ENCODE results near the gene TRIM46. TPM values are rescaled to one million over a fixed set of nuclear protein-coding genes. Genes with fewer than 3 reads are reported as not detected.

TRIM46 gene, protein sequence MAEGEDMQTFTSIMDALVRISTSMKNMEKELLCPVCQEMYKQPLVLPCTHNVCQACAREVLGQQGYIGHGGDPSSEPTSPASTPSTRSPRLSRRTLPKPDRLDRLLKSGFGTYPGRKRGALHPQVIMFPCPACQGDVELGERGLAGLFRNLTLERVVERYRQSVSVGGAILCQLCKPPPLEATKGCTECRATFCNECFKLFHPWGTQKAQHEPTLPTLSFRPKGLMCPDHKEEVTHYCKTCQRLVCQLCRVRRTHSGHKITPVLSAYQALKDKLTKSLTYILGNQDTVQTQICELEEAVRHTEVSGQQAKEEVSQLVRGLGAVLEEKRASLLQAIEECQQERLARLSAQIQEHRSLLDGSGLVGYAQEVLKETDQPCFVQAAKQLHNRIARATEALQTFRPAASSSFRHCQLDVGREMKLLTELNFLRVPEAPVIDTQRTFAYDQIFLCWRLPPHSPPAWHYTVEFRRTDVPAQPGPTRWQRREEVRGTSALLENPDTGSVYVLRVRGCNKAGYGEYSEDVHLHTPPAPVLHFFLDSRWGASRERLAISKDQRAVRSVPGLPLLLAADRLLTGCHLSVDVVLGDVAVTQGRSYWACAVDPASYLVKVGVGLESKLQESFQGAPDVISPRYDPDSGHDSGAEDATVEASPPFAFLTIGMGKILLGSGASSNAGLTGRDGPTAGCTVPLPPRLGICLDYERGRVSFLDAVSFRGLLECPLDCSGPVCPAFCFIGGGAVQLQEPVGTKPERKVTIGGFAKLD
- 4.8 TPM for total RNA-seq

DNA sequence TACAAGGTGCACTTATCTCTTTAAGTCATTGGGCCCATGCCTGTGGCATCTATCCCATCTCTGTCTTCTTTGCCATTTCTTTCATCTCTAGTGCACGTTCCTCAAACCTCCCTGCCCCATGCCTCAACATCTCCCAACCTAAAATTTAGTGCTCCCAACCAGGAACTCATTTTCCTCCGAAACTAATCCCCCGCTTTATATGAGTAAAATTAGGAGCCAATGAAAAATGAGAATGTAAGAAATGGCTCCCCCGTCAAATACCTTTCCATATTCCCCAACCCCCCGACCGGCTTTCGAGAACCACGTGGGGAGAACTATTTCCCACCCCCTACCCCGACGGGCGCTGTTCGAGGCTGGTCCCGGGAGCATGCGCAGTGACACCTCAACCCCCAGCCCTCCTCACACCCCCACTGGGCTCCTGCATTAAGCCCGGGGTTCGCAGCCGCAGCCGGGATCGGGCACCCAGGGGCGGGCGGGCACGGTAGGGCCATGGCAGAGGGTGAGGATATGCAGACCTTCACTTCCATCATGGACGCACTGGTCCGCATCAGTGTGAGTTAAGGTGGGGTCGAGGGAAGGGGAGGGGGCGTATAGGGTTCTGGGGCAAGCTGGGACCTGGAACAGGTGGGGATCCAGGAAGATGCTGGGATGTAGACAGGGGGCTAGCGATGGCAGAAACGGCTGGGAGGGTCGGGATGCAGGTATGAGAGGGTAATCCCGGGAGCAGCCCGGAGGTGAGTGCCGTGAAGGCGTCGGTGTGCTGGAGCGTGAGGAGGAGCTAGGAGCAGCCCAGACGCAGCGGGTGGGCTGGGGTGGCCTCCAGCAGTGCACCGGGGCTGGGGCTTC, at the start of gene TRIM46:
TSS of gene TRIM46 (plus strand) at position 372 of the 846 bp plus-strand sequence. CDS start at position 490, 118 bp downstream.
- peak; percentile 7 for ATAC-seq
- intact Hi-C loops (cut with DNase I) = loop anchor here (5.0 to 10.0 kb wide), 2 partner anchors 49 to 196 kb away; partner anchors contain the start of gene EFNA1
- DNase-seq (ENCODE audit: low spot score) = peak; percentile 74

DNA sequence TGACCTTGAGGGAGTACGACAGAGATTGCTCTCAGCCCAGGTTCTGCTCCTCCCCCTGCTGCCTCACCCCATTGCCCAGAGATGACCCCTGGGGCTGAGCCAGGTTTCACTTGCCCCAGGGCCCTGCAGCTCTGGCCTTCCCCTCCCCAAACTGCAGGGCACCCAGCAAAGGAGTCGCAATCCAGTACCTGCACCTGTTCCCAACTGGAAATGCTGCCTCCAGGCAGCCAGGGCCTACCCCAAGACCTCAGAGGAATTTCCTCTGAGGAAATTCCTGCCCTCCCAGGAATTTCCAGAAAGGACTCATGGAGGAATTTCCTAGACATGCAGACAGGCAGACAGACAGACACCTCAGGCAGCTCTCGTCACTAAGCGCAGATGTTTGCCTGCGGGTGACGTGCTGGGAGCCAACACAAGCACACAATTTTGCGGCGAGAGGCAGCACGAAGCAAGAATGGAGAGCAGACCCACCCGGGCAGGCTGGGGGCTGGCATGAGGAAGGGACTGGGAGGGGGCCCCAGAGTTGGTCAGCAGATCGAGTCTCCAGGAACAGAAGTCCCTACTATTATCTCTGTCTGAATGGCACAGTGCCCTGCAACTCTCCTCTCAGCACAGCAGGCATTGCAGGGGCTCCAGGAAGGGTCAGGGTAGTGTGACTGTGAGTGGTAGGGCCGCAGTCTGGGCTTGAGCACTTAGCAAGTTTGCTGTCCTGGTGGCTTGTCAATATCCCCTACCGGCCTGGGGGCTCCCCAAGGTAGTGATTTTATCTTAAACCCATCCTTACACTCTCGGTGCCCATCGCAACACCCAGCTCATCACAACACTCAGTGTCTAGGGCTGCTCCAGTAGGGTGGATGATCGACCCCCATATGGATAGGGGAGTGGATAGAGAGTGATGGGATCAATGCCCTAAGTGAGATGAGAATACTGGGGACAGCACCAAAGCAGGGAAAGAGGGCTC, 48.9 kb upstream of the TRIM46 start:
- DNase-seq (ENCODE audit: low spot score) (no peak), ATAC-seq (no peak)
- intact Hi-C loops (cut with DNase I) = loop anchor here (10.0 kb wide), 1 partner anchor 50 kb away; the partner anchor contains the start of genes KRTCAP2 and TRIM46

DNA sequence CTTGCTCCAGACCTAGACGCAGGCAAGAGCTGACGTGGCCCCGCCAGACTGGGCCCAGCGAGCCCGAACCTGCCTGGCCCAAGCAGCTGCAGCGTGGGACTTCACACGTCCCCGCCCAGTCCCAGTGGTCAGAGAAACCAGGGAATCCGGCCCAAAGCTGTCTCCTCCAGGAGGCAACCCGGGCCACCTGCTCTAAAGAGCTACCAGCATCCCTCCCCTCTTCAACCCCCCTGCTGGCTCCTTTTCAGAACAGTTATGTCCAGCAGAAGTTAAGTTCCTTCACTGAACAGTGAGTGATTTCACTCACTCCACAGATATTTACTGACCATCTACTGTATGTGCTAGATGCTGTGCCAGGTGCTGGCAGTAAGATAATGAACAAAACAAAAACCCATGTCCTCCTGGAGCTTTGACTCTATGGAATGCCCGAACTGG, 48.1 kb upstream of the TRIM46 start:
- intact Hi-C loops (cut with DNase I) = loop anchor here (10.0 kb wide), 1 partner anchor 49 kb away; the partner anchor contains the start of genes KRTCAP2 and TRIM46
- DNase-seq (ENCODE audit: low spot score) = peak; percentile 61
- ATAC-seq = no peak

DNA sequence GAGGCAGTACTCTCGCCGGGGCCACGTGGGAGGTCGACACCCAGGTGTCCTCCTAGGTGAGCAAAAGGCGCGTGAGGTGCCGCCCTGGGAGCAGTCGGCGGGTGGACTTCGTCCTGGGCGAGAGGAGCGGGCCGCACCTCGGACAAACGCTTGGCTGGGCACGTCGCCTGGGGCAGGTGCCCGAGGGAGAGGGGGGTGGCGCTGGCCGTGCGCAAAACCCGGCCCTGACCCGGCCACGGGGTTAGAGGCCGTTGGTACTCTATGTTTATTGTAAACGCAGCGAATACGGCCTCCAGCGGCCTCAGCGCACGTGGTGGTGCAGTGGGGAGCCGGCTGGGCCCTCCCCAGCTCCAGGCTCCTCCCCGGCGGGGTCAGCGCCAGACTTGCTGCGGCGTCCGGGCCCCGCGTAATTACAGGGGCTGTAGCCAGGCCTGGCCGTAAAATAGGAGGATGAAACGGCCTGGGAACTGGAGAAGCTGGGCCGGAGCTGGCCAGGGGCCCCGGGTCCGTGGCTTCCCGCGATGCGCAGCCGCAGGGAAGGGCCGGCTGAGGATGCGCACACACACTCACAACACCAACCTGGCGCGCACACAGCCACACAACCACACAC, 47.6 kb upstream of the TRIM46 start:
- ATAC-seq (peak; percentile 83), DNase-seq (ENCODE audit: low spot score) (peak; percentile 85)
- intact Hi-C loops (cut with DNase I) = loop anchor here (10.0 kb wide), 1 partner anchor 49 kb away; the partner anchor contains the start of genes KRTCAP2 and TRIM46

DNA sequence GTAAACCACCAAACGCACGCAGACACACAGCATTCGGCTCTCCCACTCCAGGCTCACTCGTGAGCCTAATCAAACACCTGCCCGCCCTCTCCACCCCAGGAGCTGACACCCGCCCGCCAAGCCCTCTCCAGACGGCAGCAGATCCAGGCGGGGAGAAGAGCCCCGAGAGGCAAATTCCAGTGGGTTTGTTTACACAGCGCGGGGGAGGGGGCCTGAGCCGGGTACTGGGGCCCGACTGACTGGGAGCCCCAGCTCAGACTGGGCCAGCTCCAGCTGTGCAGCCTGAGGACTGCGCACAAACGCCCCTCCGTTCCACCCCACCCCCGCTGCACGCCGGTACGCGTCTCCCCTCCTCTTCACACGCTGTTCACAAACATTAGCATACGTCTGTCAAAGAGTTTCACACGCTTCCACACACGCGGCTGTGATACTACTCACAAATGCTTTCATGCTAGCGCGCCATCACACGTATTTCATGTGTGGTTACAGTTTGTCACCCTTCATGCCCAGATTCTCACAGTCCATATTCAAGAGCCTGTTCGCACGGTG, 47.0 kb upstream of the TRIM46 start:
- DNase-seq (ENCODE audit: low spot score) = peak; percentile 70
- intact Hi-C loops (cut with DNase I) = loop anchor here (10.0 kb wide), 1 partner anchor 48 kb away; the partner anchor contains the start of genes KRTCAP2 and TRIM46
- peak; percentile 45 for ATAC-seq

DNA sequence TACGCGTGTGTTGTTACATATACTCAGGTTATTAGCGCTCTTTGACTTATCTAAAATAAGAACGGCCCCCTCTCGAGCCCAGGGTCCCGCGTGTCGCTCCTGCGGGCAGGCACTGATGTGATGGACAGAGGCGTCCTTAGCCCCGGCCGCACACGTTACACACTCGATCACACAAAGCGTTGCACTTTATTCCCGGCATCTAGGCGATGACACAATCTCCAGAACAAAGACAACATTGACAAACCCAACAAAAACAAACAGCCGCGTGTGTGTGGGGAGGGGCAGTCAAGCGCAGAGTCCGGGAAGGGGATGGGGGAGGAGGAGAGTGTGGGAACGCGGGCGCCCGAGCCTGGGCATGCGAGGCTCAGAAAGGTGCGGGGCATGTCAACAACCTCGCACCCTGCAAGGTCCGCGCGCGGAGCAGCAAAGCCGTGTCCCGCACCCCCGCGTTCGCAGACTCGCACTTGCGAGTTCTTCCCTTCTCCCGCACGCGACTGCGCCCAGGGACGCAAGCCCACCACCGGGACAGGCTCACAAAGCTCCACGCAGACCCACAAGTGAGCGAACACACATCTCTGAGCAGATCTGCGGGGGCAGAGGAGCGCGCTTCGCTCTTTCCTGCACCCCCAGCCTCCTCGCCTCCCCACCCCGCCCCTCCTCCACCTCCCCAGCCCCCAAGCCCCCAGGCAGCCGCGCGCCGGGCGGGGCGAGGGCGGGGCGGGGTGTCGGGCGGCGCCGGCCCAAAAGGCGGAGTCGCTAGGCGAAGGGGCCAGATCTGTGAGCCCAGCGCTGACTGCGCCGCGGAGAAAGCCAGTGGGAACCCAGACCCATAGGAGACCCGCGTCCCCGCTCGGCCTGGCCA, 46.3 kb upstream of the TRIM46 start, which contains the start of gene EFNA1:
TSS of gene EFNA1 (plus strand) at position 772 of the 862 bp plus-strand sequence. CDS start 102 bp downstream, outside the sequence.
- intact Hi-C loops (cut with DNase I) = loop anchor here (10.0 kb wide), 1 partner anchor 47 kb away; the partner anchor contains the start of genes KRTCAP2 and TRIM46
- DNase-seq (ENCODE audit: low spot score) (peak; percentile 87), ATAC-seq (peak; percentile 67)

DNA sequence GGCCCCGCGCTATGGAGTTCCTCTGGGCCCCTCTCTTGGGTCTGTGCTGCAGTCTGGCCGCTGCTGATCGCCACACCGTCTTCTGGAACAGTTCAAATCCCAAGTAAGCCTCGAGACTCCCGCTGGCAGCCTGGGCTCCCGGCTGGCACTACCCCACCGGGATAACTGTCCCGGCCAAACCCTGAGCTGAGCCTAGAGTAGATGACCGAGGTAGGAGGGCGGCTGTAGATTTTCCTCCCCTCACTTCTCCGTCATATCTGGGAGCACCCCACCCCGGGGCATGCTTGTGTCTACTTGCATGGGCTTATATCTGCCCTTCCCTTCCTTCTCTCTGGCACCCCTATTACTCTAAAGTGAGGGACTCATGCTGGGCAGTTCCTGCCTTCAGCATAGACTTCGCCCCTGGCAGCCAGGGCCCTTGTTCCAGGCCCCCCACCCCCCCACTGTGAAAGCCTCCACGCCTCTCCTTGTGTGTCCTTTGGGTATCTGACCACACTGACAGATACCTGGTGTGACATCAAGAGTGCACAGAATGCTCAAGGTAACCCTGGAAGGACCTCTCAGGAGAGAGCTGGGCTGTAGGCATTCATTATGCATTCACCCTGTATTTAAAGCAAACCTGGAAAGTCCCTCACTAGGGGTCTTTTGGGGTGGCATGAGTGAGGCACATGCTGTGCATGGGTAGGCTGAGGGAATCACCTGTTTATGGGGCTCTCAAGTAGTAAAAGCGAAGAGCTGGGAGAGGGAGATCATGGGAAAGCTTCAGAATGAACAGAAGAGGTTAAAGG, 45.5 kb upstream of the TRIM46 start:
- ATAC-seq (no peak), DNase-seq (ENCODE audit: low spot score) (no peak)
- intact Hi-C loops (cut with DNase I) = loop anchor here (10.0 kb wide), 1 partner anchor 47 kb away; the partner anchor contains the start of genes KRTCAP2 and TRIM46

DNA sequence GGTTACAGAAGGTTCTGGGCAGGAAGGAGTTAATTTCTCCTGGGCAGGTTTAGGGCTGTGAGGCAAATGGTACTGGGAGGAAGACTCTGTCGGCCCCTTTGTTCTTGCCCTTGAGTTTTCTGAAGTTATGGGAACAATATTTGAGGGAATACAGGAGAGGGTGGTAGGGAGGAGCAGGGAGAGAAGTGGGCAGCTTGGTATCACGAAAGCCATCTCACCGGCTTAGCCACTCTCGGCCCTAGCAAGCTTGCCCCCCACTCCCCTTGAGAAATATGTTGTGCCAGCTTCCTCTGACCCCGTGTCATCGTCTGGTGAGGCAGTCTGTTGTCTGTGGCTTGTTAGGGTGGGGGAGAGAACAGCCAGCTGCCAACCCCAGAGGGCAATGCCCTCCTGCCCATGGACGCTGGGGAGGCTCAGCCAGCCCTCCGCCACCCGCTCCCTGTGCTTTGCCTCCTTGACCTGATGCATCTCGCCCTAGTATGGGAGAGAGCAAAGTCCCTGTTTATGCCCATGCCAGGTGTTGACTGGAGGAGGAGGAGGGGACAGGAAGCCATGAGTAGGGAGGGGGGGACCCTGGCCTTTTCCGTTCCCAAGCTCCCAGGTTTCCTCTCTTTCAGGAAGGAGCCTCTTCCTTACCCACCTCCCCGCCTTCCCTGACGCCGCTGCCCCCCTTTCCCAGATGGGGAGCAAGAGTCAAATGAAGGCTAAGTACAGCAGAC, 44.7 kb upstream of the TRIM46 start:
- ATAC-seq (no peak), DNase-seq (ENCODE audit: low spot score) (peak; percentile 64)
- intact Hi-C loops (cut with DNase I) = loop anchor here (10.0 kb wide), 1 partner anchor 46 kb away; the partner anchor contains the start of genes KRTCAP2 and TRIM46

DNA sequence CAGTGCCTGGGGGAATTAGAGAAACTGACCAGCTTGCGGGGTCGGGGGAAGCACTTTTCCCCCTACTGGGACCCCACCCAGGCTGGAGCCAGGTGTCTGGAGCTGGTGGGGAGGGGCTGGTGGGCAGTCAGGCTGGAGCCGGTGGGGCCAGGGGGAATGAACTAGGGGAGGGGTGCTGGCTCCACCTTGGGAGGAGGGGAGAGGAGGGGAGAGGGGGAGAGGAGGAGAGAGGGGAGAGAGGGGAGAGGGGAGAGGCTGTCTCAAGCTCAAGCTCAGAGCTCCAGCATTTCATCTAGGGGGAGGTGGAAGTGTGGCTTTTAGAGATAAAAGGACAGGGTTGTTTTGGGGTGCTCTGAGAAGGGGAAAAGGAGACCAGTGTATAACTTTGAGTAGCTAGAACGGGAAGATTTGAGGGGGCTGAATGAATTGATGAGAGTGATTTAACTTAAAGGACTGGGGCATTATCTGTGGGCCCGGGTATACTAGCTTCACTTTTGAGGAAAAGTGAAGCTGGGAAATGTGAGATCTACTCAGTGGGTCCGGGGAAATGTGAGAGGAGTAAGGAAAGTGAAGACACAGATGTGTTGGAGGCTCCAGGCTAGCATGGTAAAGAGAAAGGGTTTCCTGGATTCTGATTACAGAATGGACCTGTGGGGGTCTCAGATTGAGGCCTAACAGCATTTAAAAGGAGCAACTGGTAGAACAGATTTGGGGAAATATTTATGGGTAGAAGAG, 43.2 kb upstream of the TRIM46 start:
- ATAC-seq = no peak
- no peak for DNase-seq (ENCODE audit: low spot score)
- intact Hi-C loops (cut with DNase I) = no loop called here

DNA sequence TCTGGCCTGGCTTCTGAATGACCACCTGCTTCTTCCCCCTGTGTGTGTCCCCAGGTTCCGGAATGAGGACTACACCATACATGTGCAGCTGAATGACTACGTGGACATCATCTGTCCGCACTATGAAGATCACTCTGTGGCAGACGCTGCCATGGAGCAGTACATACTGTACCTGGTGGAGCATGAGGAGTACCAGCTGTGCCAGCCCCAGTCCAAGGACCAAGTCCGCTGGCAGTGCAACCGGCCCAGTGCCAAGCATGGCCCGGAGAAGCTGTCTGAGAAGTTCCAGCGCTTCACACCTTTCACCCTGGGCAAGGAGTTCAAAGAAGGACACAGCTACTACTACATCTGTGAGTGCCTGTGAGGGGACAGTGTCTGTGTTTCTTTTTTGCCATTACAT, 42.4 kb upstream of the TRIM46 start:
- intact Hi-C loops (cut with DNase I) = no loop called here
- DNase-seq (ENCODE audit: low spot score) (no peak), ATAC-seq (no peak)

DNA sequence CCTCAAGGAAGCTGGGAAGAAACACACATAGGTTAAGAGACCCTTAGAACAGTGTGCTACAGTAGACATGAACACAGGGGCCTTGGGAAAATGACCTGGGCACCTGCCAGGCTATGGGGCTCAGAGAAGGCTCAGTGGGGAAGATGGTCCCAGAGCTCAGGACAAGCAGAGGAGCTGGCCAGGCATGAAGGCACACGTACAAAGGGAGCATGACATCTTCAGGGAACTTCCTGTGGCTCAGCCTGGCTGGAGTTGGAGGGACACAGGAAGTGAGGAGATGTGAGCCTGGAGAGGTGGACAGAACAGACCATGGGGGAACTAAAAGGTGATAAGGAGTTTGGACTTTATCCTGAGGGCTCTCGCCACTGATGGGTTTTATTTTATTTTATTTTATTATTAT, 41.8 kb upstream of the TRIM46 start:
- no peak for DNase-seq (ENCODE audit: low spot score)
- no peak for ATAC-seq
- intact Hi-C loops (cut with DNase I) = no loop called here

DNA sequence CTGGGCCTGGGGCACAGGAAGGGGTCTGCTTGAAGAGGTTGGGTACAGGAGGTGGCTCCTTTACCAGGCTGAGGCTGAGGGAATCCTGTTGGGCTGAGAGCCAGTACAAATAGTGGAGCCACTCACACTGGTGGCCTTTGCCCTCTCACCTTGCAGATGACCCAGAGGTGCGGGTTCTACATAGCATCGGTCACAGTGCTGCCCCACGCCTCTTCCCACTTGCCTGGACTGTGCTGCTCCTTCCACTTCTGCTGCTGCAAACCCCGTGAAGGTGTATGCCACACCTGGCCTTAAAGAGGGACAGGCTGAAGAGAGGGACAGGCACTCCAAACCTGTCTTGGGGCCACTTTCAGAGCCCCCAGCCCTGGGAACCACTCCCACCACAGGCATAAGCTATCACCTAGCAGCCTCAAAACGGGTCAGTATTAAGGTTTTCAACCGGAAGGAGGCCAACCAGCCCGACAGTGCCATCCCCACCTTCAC, 39.8 kb upstream of the TRIM46 start:
- no peak for DNase-seq (ENCODE audit: low spot score)
- no peak for ATAC-seq
- intact Hi-C loops (cut with DNase I) = no loop called here

DNA sequence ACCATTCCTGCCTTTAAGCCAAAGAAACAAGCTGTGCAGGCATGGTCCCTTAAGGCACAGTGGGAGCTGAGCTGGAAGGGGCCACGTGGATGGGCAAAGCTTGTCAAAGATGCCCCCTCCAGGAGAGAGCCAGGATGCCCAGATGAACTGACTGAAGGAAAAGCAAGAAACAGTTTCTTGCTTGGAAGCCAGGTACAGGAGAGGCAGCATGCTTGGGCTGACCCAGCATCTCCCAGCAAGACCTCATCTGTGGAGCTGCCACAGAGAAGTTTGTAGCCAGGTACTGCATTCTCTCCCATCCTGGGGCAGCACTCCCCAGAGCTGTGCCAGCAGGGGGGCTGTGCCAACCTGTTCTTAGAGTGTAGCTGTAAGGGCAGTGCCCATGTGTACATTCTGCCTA, 39.3 kb upstream of the TRIM46 start:
- DNase-seq (ENCODE audit: low spot score) (no peak), ATAC-seq (no peak)
- intact Hi-C loops (cut with DNase I) = no loop called here
